WTC11 (cell line): ENCODE measurements around the gene GSTA4. TPM values are rescaled to one million over a fixed set of nuclear protein-coding genes. Genes with fewer than 3 reads are reported as not detected.

Experiments
- ATAC-seq: fragments of 200-7000 bp; cut with Tn5 transposase; 2 replicates; pipeline ENCODE4 v1.10.0; 2021; ENCODE audit warnings: mild to moderate bottlenecking, moderate library complexity
- CTCF ChIA-PET: fragments of 300-600 bp; sonication (Branson Sonifier 250); formaldehyde crosslinking; loops from one replicate; lab custom pipeline; 2021; ENCODE audit warnings: antibody characterized with exemption; lab: Charles Lee
- POLR2A ChIA-PET: fragments of 350-600 bp; sonication (Branson Sonifier 250); formaldehyde crosslinking; loops from one replicate; lab custom pipeline; 2021; ENCODE audit warnings: antibody characterized with exemption; lab: Charles Lee
- DNase-seq: peaks from one replicate; pipeline ENCODE4 v3.0.0; 2021; ENCODE audit warnings: low spot score
- H3K27ac Mint-ChIP-seq: 2 replicates; pipeline ENCODE4 v1.8.0; 2021; ENCODE audit warnings: mixed read lengths
- H3K27me3 Mint-ChIP-seq: 2 replicates; pipeline ENCODE4 v1.8.0; 2021; ENCODE audit warnings: low read depth, mild to moderate bottlenecking, moderate library complexity, mixed read lengths
- H3K36me3 Mint-ChIP-seq: 2 replicates; pipeline ENCODE4 v1.8.0; 2021; ENCODE audit warnings: mixed read lengths
- H3K4me1 Mint-ChIP-seq: 2 replicates; pipeline ENCODE4 v1.8.0; 2022; ENCODE audit warnings: mixed read lengths
- H3K4me3 Mint-ChIP-seq: 2 replicates; pipeline ENCODE4 v1.8.0; 2021; ENCODE audit warnings: mild to moderate bottlenecking, moderate library complexity, mixed read lengths
- H3K9me3 Mint-ChIP-seq: 2 replicates; pipeline ENCODE4 v1.8.0; 2021; ENCODE audit warnings: mixed read lengths
- ATF6 ChIP-seq: sonication (generic); formaldehyde crosslinking; IDR thresholded peaks from 2 replicates; pipeline ENCODE4 v1.8.1; 2023; ENCODE audit warnings: mild to moderate bottlenecking, missing genetic modification reagents
- CREB1 ChIP-seq: sonication (generic); formaldehyde crosslinking; IDR thresholded peaks from 2 replicates; pipeline ENCODE4 v1.8.0; 2023; ENCODE audit warnings: mild to moderate bottlenecking, missing genetic modification reagents
- ESRRA ChIP-seq: sonication (generic); formaldehyde crosslinking; IDR thresholded peaks from 2 replicates; pipeline ENCODE4 v1.8.1; 2022; ENCODE audit warnings: mild to moderate bottlenecking, missing genetic modification reagents, borderline replicate concordance
- FOXJ3 ChIP-seq: sonication (generic); formaldehyde crosslinking; IDR thresholded peaks from 2 replicates; pipeline ENCODE4 v1.9.0; 2021; ENCODE audit warnings: missing genetic modification reagents, mild to moderate bottlenecking, borderline replicate concordance
- GRHL2 ChIP-seq: fragments of 250-450 bp; sonication (Bioruptor Pico); IDR thresholded peaks from 2 replicates; pipeline ENCODE4 v1.8.0; 2022; ENCODE audit warnings: mild to moderate bottlenecking, moderate library complexity; ENCODE audit not compliant: insufficient replicate concordance, severe bottlenecking
- NR1H2 ChIP-seq: sonication (generic); formaldehyde crosslinking; IDR thresholded peaks from 2 replicates; pipeline ENCODE4 v1.9.0; 2021; ENCODE audit warnings: mild to moderate bottlenecking, moderate library complexity, missing genetic modification reagents
- NR3C1 ChIP-seq: sonication (generic); formaldehyde crosslinking; conservative IDR thresholded peaks from 2 replicates; pipeline ENCODE4 v1.8.1; 2023; ENCODE audit warnings: low read depth, mild to moderate bottlenecking, missing genetic modification reagents
- RELA ChIP-seq: sonication (generic); formaldehyde crosslinking; IDR thresholded peaks from 2 replicates; pipeline ENCODE4 v1.8.1; 2022; ENCODE audit warnings: missing genetic modification reagents, mild to moderate bottlenecking, borderline replicate concordance
- SP1 ChIP-seq: sonication (generic); formaldehyde crosslinking; conservative IDR thresholded peaks from 2 replicates; pipeline ENCODE4 v1.8.1; 2022; ENCODE audit warnings: missing genetic modification reagents
- ZNF138 ChIP-seq: sonication (generic); formaldehyde crosslinking; conservative IDR thresholded peaks from 2 replicates; pipeline ENCODE4 v1.8.1; 2022; ENCODE audit warnings: mild to moderate bottlenecking, moderate library complexity, missing genetic modification reagents
- ZNF232 ChIP-seq: sonication (generic); formaldehyde crosslinking; IDR thresholded peaks from 2 replicates; pipeline ENCODE4 v1.8.0; 2022; ENCODE audit warnings: mild to moderate bottlenecking, missing genetic modification reagents
- ZNF263 ChIP-seq: sonication (generic); formaldehyde crosslinking; IDR thresholded peaks from 2 replicates; pipeline ENCODE4 v1.8.1; 2022; ENCODE audit warnings: low read depth, mild to moderate bottlenecking, moderate library complexity, missing genetic modification reagents
- ZNF281 ChIP-seq: sonication (generic); formaldehyde crosslinking; IDR thresholded peaks from 2 replicates; pipeline ENCODE4 v1.8.0; 2023; ENCODE audit warnings: mild to moderate bottlenecking, missing genetic modification reagents
- ZNF396 ChIP-seq: fragments of 250-450 bp; sonication (Bioruptor Pico); IDR thresholded peaks from 2 replicates; pipeline ENCODE4 v1.8.0; 2021; ENCODE audit warnings: mild to moderate bottlenecking, moderate library complexity, borderline replicate concordance
- ZNF416 ChIP-seq: fragments of 250-450 bp; sonication (Bioruptor Pico); IDR thresholded peaks from 2 replicates; pipeline ENCODE4 v1.9.0; 2021; ENCODE audit warnings: mild to moderate bottlenecking, inconsistent platforms
- ZNF532 ChIP-seq: fragments of 250-450 bp; sonication (Bioruptor Pico); IDR thresholded peaks from 2 replicates; pipeline ENCODE4 v1.9.0; 2021; ENCODE audit warnings: mild to moderate bottlenecking, borderline replicate concordance
- ZNF671 ChIP-seq: fragments of 250-450 bp; sonication (Bioruptor Pico); IDR thresholded peaks from 2 replicates; pipeline ENCODE4 v1.8.0; 2021; ENCODE audit warnings: mild to moderate bottlenecking
- ZSCAN18 ChIP-seq: fragments of 250-450 bp; sonication (Bioruptor Pico); IDR thresholded peaks from 2 replicates; pipeline ENCODE4 v2.1.2; 2022; ENCODE audit warnings: mild to moderate bottlenecking, moderate library complexity
- total RNA-seq: library from RNA; stranded (reverse); gene quantifications from 3 replicates; pipeline ENCODE4 v1.2.3, GENCODE V29; 2021
- TF ChIP-seq, protein P1 (sequence below): fragments of 200-600 bp; IDR thresholded peaks from 2 replicates; pipeline ENCODE4 v1.8.0; 2022; ENCODE audit warnings: antibody characterized with exemption
- TF ChIP-seq, protein P2 (sequence below): sonication (generic); formaldehyde crosslinking; IDR thresholded peaks from 2 replicates; pipeline ENCODE4 v1.8.1; 2023; ENCODE audit warnings: mild to moderate bottlenecking, missing genetic modification reagents

GSTA4 gene
- total RNA-seq, 1 experiment from 2014 or later, result 12.6 TPM

GRCh38 chr6:53009056-53009455 is 14.0 kb upstream of the GSTA4 start:
- POLR2A ChIA-PET, result no interaction called here
- Mint-ChIP-seq H3K27ac (no peak overlapping the region), H3K4me1 (no peaks in the 10 kb centered on the region)

More at GRCh38 chr6:53009056-53009455, 14.0 kb upstream of the GSTA4 start:
- CTCF ChIA-PET, result interaction anchor here (0.7 kb wide), 2 partner anchors 13 to 15 kb away, joined by 3 to 4 read pairs; no protein-coding TSS in a partner anchor
- TF ChIP-seq RELA (no peak), ZNF671 (no peak), NR1H2 (CRISPR knock-in tag) (no peak), ZNF232 (no peak), GRHL2 (CRISPR knock-in tag) (no peak), ZNF138 (CRISPR knock-in tag) (no peak), ZNF281 (CRISPR knock-in tag) (no peak), ZNF396 (no peak), ATF6 (no peak), ZSCAN18 (CRISPR knock-in tag) (no peak), ZNF263 (CRISPR knock-in tag) (no peak), NR3C1 (CRISPR knock-in tag) (no peak), ZNF416 (no peak), FOXJ3 (CRISPR knock-in tag) (no peak), ESRRA (no peak), SP1 (CRISPR knock-in tag) (no peak), ZNF532 (CRISPR knock-in tag) (no peak), CREB1 (CRISPR knock-in tag) (no peak)
- TF ChIP-seq, protein P1, sequence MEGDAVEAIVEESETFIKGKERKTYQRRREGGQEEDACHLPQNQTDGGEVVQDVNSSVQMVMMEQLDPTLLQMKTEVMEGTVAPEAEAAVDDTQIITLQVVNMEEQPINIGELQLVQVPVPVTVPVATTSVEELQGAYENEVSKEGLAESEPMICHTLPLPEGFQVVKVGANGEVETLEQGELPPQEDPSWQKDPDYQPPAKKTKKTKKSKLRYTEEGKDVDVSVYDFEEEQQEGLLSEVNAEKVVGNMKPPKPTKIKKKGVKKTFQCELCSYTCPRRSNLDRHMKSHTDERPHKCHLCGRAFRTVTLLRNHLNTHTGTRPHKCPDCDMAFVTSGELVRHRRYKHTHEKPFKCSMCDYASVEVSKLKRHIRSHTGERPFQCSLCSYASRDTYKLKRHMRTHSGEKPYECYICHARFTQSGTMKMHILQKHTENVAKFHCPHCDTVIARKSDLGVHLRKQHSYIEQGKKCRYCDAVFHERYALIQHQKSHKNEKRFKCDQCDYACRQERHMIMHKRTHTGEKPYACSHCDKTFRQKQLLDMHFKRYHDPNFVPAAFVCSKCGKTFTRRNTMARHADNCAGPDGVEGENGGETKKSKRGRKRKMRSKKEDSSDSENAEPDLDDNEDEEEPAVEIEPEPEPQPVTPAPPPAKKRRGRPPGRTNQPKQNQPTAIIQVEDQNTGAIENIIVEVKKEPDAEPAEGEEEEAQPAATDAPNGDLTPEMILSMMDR, result no peak
- TF ChIP-seq, protein P2, sequence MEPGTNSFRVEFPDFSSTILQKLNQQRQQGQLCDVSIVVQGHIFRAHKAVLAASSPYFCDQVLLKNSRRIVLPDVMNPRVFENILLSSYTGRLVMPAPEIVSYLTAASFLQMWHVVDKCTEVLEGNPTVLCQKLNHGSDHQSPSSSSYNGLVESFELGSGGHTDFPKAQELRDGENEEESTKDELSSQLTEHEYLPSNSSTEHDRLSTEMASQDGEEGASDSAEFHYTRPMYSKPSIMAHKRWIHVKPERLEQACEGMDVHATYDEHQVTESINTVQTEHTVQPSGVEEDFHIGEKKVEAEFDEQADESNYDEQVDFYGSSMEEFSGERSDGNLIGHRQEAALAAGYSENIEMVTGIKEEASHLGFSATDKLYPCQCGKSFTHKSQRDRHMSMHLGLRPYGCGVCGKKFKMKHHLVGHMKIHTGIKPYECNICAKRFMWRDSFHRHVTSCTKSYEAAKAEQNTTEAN (CRISPR knock-in tag), result no peak
- TF ChIP-seq, all 79 proteins: peak for 0
- H3K4me3 Mint-ChIP-seq, result no peak overlapping the region
- H3K36me3 Mint-ChIP-seq, result peaks cover 46% of the 10 kb centered on the region
- DNase-seq (no peak), ATAC-seq (no peak)
- no peaks in the 10 kb centered on the region for H3K27me3 Mint-ChIP-seq
- H3K9me3 Mint-ChIP-seq, result no peaks in the 10 kb centered on the region
